Omental fat pad (tissue), 4 donors: Measurements from ENCODE around the gene NXNL1. TPM values are rescaled to one million over a fixed set of nuclear protein-coding genes. Genes with fewer than 3 reads are reported as not detected.

Experiments
- ATAC-seq: fragments of 150-250 bp; one replicate; pipeline ENCODE4 v1.9.1; 2016; ENCODE audit warnings: mild to moderate bottlenecking, moderate library complexity; ENCODE audit not compliant: low FRiP score
- DNase-seq: peaks from one replicate; pipeline ENCODE4 v3.0.0-alpha.2; 2019; ENCODE audit warnings: low spot score
- CTCF ChIP-seq, 3 donors: fragments of 450-650 bp; IDR thresholded peaks; one replicate each; pipeline ENCODE4 v1.5.1; 2016 to 2017; ENCODE audit warnings: antibody characterized with exemption in 3 of 3, mild to moderate bottlenecking in 3 of 3, moderate library complexity in 2 of 3
- total RNA-seq, 4 donors: library from RNA; depleted of rRNA; stranded (reverse); fragments of >200 nt; gene quantifications; one replicate each; pipeline ENCODE4 v1.1.0, GENCODE V29; 2016

The NXNL1 gene
- total RNA-seq, 4 donors from 2014 or later = not detected

- DNase-seq (no peak), ATAC-seq (no peak)
- no peak for TF ChIP-seq CTCF (IDR thresholded peaks at IDR 0.05)
Measured at GRCh38 chr19:17418710-17419109, 42.0 kb downstream of the NXNL1 start.

GRCh38 chr19:17415121-17415520 lies 45.6 kb downstream of the NXNL1 start:
- ATAC-seq (no peak), DNase-seq (no peak)
- no peak for TF ChIP-seq CTCF (IDR thresholded peaks at IDR 0.05)

- TF ChIP-seq CTCF (IDR thresholded peaks at IDR 0.05) = no peak
- no peak for ATAC-seq
- DNase-seq = no peak
Measured at GRCh38 chr19:17414097-17414496, 46.6 kb downstream of the NXNL1 start.

- TF ChIP-seq CTCF (IDR thresholded peaks at IDR 0.05) = no peak
- no peak for ATAC-seq
- DNase-seq = no peak
Measured at GRCh38 chr19:17411801-17412200, 48.9 kb downstream of the NXNL1 start.

GRCh38 chr19:17409990-17410389 lies 50.7 kb downstream of the NXNL1 start:
- no peak for TF ChIP-seq CTCF (IDR thresholded peaks at IDR 0.05)
- no peak for DNase-seq
- peak; percentile 13 for ATAC-seq

- no peak for ATAC-seq
- no peak for TF ChIP-seq CTCF (IDR thresholded peaks at IDR 0.05)
- DNase-seq = no peak
Measured at GRCh38 chr19:17406887-17407196, 53.9 kb downstream of the NXNL1 start.

GRCh38 chr19:17406046-17406886 lies 54.5 kb downstream of the NXNL1 start:
- no peak for DNase-seq
- TF ChIP-seq CTCF (IDR thresholded peaks at IDR 0.05) = no peak
- ATAC-seq = no peak
